Activated CD4-positive, alpha-beta memory T cell treated with anti-CD3 and anti-CD28 coated beads, Interleukin-2, amount 10 ng/mL, durations not matched to agents 7 days and 5 days (primary cell): Measurements from ENCODE around the gene DDR1. TPM values are rescaled to one million over a fixed set of nuclear protein-coding genes. Genes with fewer than 3 reads are reported as not detected.
"Not testable (repeated sequence)": the region's sequence is repeated elsewhere in the genome, so short reads cannot be mapped to it uniquely, and the experiment has no call there.

Source experiments
- CTCF ChIA-PET: fragments of 350-600 bp; sonication (Branson Sonifier 250); formaldehyde crosslinking; loops from one replicate; lab custom pipeline; 2021; ENCODE audit warnings: antibody characterized with exemption, inconsistent platforms; lab: Charles Lee
- POLR2A ChIA-PET: fragments of 350-600 bp; sonication (Branson Sonifier 250); formaldehyde crosslinking; loops from one replicate; lab custom pipeline; 2021; ENCODE audit warnings: antibody characterized with exemption; lab: Charles Lee
- DNase-seq: peaks from one replicate; pipeline ENCODE4 v3.0.0-alpha.2; 2020
- H3K27ac Mint-ChIP-seq: one replicate; pipeline ENCODE4 v1.8.0; 2021; ENCODE audit warnings: mild to moderate bottlenecking, mixed read lengths
- H3K27me3 Mint-ChIP-seq: one replicate; pipeline ENCODE4 v1.8.0; 2021; ENCODE audit warnings: mixed read lengths
- H3K36me3 Mint-ChIP-seq: one replicate; pipeline ENCODE4 v1.8.0; 2021; ENCODE audit warnings: low read depth, mixed read lengths
- H3K4me1 Mint-ChIP-seq: one replicate; pipeline ENCODE4 v1.8.0; 2021; ENCODE audit warnings: mixed read lengths
- H3K4me3 Mint-ChIP-seq: one replicate; pipeline ENCODE4 v1.8.0; 2021; ENCODE audit warnings: mild to moderate bottlenecking, mixed read lengths
- H3K9me3 Mint-ChIP-seq: one replicate; pipeline ENCODE4 v1.8.0; 2021; ENCODE audit warnings: mixed read lengths
- total RNA-seq, 2 experiments: library from RNA; stranded (reverse); gene quantifications; one replicate each; pipeline ENCODE4 v1.2.3, GENCODE V29; 2021

Gene DDR1
- total RNA-seq, 2 experiments from 2014 or later: 1.8 to 3.2 TPM

DNA sequence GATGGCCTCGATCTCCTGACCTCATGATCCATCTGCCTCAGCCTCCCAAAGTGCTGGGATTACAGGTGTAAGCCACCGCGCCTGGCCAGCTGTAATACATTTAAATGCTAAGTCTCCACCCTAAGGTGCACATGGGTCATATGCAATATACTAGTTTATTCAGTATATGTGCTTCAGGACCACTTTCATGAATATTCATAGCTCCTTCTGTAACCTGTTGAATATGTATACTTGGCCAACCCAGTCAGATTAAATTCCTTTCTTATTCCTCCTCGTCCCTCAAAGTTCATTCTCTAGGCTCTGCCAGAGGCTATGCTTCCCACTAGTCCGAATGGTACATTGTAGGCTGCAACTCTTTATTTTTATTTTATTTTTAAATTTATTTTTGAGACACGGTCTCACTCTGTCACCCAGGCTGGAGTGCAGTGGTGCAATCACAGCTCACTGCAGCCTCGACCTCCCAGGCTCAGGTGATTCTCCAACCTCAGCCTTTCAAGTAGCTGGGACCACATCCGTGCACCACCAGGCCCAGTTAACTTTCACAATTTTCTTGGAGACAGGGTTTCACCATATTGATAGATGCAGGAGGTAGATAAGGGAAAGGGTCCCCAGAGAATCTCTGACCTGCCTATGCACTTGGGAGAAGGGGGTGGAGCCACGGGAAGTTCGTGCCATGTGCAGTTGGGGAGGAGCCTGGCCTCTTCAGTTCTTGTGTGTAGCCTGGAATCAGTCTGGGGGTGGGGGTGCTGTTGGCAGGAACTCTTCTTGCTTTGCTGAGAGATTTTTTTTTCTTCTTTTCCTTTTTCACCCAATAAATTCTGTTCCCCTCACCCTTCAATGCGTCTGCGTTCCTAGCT is 41.3 kb upstream of the DDR1 start:
- ChIA-PET POLR2A (interaction anchor here (1.3 to 1.5 kb wide), 2 partner anchors 8 to 13 kb away, joined by 4 to 6 read pairs; no protein-coding TSS in a partner anchor), CTCF (interaction anchor here (0.7 to 1.5 kb wide), 4 partner anchors 15 to 113 kb away, joined by 3 to 6 read pairs (median 3); no protein-coding TSS in a partner anchor)
- no peak for DNase-seq
- no peaks in the 10 kb centered on the region for H3K36me3 Mint-ChIP-seq
- H3K9me3 Mint-ChIP-seq: no peaks in the 10 kb centered on the region
- H3K4me1 Mint-ChIP-seq: peaks cover 12% of the 10 kb centered on the region
- no peak overlapping the region for H3K27ac Mint-ChIP-seq
- H3K4me3 Mint-ChIP-seq: no peak overlapping the region
- H3K27me3 Mint-ChIP-seq: peaks cover 11% of the 10 kb centered on the region

DNA sequence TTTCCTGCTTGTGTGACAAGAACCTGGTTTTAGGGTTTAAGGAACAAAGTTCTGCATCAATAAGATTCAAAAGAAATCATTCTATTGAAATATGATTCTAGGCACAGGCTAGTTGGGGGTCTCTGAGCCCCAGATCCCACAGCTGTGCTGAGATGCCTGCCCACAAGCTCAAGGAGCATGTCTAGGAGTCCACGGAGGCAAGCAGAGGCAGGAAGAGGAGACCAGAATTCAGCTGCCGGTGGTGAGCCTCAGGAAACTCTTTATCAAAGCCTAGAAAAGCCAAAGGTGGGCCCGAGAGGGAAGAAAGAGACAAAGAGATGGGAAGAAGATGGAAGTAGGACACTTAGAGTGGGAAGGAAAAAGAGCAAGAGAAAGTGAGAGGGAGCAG is 40.7 kb upstream of the DDR1 start:
- POLR2A ChIA-PET: interaction anchor here (1.3 to 1.5 kb wide), 2 partner anchors 8 to 14 kb away, joined by 4 to 6 read pairs; no protein-coding TSS in a partner anchor
- H3K4me3 Mint-ChIP-seq: no peak overlapping the region
- H3K9me3 Mint-ChIP-seq: no peaks in the 10 kb centered on the region

DNA sequence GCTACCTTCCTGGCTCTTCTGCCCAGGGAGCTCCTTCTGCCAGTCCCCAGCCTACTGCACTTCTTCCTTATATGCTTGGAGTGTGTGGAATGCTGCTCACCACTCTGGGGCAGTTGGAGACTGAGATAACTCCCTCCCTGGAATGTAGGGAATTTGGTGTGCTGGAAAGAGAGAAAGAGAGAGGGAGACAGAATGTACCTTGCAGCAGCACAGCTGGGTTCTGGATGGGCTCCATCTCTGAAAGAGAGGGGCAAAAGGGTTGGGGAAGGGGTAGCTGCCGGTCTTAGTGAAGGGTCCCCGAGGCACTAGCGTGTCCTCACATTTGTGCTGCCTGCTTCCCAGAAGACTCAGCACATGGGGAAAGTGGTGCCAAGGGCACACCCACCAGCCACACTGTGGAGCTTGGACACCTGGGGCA is 40.2 kb upstream of the DDR1 start:
- DNase-seq: no peak
- CTCF ChIA-PET: interaction anchor here (0.7 to 1.5 kb wide), 2 partner anchors 16 to 33 kb away, joined by 3 read pairs; no protein-coding TSS in a partner anchor
- Mint-ChIP-seq H3K36me3 (no peaks in the 10 kb centered on the region), H3K4me1 (peaks cover 12% of the 10 kb centered on the region), H3K27me3 (peaks cover 11% of the 10 kb centered on the region), H3K9me3 (no peaks in the 10 kb centered on the region), H3K27ac (no peak overlapping the region), H3K4me3 (no peak overlapping the region)
- POLR2A ChIA-PET: interaction anchor here (1.3 to 1.5 kb wide), 2 partner anchors 9 to 14 kb away, joined by 4 to 6 read pairs; no protein-coding TSS in a partner anchor

More for the DNA sequence above, 40.7 kb upstream of the DDR1 start:
- H3K4me1 Mint-ChIP-seq: peaks cover 12% of the 10 kb centered on the region
- no peaks in the 10 kb centered on the region for H3K36me3 Mint-ChIP-seq
- H3K27me3 Mint-ChIP-seq: peaks cover 13% of the 10 kb centered on the region
- CTCF ChIA-PET: interaction anchor here (0.7 to 1.5 kb wide), 4 partner anchors 14 to 113 kb away, joined by 3 to 6 read pairs (median 3); no protein-coding TSS in a partner anchor
- no peak overlapping the region for H3K27ac Mint-ChIP-seq
- no peak for DNase-seq

DNA sequence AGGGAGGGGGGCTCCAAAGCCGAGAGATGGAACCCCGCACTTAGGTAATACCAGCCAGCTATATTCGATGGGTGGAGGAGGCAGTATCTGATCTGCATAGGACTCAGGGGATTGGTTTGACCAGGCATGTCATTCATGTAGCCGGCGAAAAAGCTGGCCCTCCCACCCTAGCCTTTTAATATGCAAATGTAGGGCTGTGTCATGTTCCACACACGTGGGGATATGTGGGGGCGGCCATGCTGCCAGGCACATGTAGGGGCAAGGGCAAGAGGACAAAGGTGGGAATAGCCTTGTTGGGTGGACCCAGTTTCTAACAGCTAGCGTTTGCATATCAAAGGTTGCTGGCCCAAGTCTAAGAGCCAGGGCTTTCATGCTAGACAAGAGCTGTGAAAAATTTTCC is 39.1 kb upstream of the DDR1 start:
- H3K36me3 Mint-ChIP-seq: no peaks in the 10 kb centered on the region
- no peak overlapping the region for H3K27ac Mint-ChIP-seq
- peaks cover 12% of the 10 kb centered on the region for H3K4me1 Mint-ChIP-seq
- peaks cover 11% of the 10 kb centered on the region for H3K27me3 Mint-ChIP-seq
- ChIA-PET CTCF (interaction anchor here (0.8 kb wide), 1 partner anchor 16 kb away, joined by 3 read pairs; no protein-coding TSS in a partner anchor), POLR2A (interaction anchor here (1.0 kb wide), 1 partner anchor 34 kb away, joined by 3 read pairs; no protein-coding TSS in a partner anchor)
- peaks cover 2% of the 10 kb centered on the region for H3K9me3 Mint-ChIP-seq
- no peak overlapping the region for H3K4me3 Mint-ChIP-seq
- no peak for DNase-seq

DNA sequence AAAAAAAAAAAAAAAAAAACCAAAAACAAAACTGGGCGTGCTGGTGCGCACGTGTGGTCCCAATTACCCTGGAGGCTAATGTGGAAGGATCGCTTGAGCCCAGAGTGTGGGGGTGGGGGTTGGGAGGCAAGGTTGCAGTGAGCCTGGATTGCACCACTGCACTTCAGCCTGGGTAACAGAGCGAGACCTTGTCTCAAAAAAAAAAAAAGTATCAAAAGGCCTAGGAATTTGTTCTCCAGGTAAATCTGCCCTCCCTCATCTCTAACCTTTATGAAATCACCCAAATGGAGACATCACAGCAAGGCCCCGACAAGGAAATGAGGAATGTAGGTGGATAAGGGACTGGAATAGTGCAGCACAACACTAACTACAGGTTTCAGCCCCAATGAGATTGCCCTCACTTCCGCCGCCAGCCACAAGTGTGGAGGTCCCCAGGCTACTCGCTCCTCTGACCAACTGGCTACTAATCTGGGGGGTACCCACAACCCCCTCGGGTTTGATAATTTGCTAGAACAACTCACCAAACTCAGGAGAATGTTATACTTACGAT is 36.8 kb upstream of the DDR1 start:
- H3K27me3 Mint-ChIP-seq: peaks cover 14% of the 10 kb centered on the region
- POLR2A ChIA-PET: no interaction called here
- H3K4me3 Mint-ChIP-seq: no peak overlapping the region
- H3K4me1 Mint-ChIP-seq: peaks cover 7% of the 10 kb centered on the region
- CTCF ChIA-PET: interaction anchor here (0.9 kb wide), 1 partner anchor 13 kb away, joined by 3 read pairs; no protein-coding TSS in a partner anchor
- DNase-seq: no peak
- no peak overlapping the region for H3K27ac Mint-ChIP-seq
- H3K9me3 Mint-ChIP-seq: peaks cover 19% of the 10 kb centered on the region
- peaks cover 9% of the 10 kb centered on the region for H3K36me3 Mint-ChIP-seq

DNA sequence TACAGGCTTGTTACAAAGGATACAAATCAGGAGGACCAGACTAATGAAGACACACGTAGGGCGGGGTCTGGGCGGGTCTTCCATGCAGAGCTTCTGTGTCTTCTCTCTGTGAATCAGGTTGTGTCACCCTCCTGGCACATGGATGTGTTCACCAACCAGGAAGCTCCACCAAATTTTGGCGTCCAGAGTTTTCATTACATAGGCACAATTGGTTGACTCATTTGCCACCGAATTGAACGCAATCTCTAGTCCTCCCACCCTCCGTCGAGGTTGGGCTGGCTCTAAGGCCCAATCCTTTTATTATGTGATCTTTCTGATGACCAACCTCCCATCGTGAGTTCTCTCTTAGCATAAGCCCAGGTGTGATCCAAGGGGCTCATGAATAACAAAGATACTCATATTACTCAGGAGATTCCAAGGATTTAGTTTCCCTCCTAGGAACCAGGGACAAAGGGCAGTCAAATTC is 36.3 kb upstream of the DDR1 start:
- Mint-ChIP-seq H3K9me3 (peaks cover 21% of the 10 kb centered on the region), H3K27me3 (peaks cover 14% of the 10 kb centered on the region), H3K4me3 (no peak overlapping the region), H3K4me1 (peaks cover 7% of the 10 kb centered on the region), H3K36me3 (peaks cover 12% of the 10 kb centered on the region), H3K27ac (no peak overlapping the region)
- ChIA-PET CTCF (interaction anchor here (0.6 kb wide), 1 partner anchor 15 kb away, joined by 3 read pairs; no protein-coding TSS in a partner anchor), POLR2A (no interaction called here)
- DNase-seq: no peak

DNA sequence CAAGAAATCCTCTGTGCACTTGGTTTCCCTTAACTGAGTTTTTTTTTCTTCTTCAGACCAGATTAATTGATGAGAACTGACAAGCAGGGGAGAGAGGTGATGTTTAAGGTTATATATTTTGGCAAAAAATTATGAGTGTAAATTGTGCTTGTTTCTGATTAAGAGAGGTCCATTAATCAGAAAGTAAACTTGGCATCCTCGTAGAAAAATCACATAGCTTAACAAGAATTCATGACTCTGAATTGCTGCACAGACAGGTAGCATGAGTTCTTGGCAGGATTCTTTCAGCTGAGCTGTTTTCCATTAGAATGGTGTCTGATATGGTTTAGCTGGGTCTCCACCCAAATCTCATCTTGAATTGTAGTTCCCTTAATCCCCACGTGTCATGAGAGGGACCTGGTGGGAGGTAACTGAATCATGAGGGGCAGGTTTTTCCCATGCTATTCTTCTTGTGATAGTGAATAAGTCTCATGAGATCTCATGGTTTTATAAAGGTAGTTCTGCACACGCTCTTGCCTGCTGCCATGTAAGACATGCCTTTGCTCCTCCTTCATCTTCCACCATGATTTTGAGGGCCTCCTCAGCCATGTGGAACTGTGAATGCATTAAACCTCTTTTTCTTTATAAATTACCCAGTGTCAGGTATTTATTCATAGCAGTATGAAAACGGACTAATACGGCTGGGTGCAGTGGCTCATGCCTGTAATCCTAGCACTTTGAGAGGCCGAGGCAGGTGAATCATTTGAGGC is 34.2 kb upstream of the DDR1 start:
- Mint-ChIP-seq H3K4me1 (no peaks in the 10 kb centered on the region), H3K36me3 (peaks cover 12% of the 10 kb centered on the region), H3K27ac (no peak overlapping the region), H3K27me3 (peaks cover 6% of the 10 kb centered on the region), H3K9me3 (peaks cover 23% of the 10 kb centered on the region), H3K4me3 (no peak overlapping the region)
- POLR2A ChIA-PET: no interaction called here
- CTCF ChIA-PET: interaction anchor here (1.0 to 1.2 kb wide), 2 partner anchors 15 to 230 kb away, joined by 3 to 4 read pairs; no protein-coding TSS in a partner anchor
- no peak for DNase-seq

DNA sequence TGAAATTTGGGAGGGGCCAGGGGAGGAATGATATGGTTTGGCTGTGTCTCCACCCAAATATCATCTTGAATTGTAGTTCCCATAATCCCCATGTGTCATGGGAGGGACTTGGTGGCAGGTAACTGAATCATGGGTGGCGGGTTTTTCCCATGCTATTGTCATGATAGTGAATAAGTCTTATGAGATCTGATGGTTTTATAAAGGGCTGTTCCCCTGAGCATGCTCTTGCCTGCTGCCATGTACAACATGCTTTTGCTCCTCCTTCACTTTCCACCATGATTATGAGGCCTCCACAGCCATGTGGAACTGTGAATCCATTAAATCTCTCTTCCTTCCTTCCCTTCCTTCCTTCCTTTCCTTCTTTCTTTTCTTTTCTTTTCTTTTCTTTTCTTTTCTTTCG is 31.9 kb upstream of the DDR1 start:
- H3K27ac Mint-ChIP-seq, DNase-seq, H3K4me1 Mint-ChIP-seq, H3K4me3 Mint-ChIP-seq, POLR2A ChIA-PET: not testable (repeated sequence)
- Mint-ChIP-seq H3K27me3 (peaks cover 13% of the 10 kb centered on the region), H3K9me3 (peaks cover 23% of the 10 kb centered on the region), H3K36me3 (peaks cover 12% of the 10 kb centered on the region)
- CTCF ChIA-PET: interaction anchor here (0.7 kb wide), 1 partner anchor 20 kb away, joined by 4 read pairs; no protein-coding TSS in a partner anchor

DNA sequence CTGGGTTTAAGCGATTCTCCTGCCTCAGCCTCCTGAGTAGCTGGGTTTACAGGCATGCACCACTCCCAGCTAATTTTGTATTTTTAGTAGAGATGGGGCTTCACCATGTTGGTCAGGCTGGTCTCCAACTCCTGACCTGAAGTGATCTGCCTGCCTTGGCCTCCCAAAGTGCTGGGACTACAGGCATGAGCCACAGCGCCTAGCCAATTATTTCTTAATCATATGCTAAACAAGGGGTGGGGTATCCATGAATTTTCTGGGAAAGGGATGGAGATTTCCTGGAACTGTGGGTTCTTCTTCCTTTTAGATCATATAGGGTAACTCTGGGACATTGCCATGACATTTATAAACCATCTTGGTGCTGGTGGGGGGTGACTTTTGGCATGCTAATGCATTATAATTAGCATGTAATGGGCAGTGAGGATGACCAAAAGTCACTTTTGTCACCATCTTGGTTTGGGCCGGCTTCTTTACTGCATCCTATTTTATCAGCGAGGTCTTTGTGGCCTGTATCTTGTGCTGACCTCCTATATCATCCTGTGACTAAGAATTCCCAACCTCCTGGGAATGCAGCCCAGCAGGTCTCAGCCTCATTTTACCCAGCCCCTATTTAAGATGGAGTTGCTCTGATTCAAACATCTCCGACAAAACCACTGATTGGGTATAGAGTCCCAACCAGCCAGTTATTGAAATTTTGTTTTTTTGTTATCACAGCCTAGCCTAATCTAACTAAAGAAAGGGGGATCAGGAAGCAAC is 29.9 kb upstream of the DDR1 start:
- Mint-ChIP-seq H3K27me3 (peaks cover 12% of the 10 kb centered on the region), H3K9me3 (peaks cover 30% of the 10 kb centered on the region), H3K4me3 (no peak overlapping the region), H3K36me3 (peaks cover 14% of the 10 kb centered on the region), H3K27ac (no peak overlapping the region), H3K4me1 (no peaks in the 10 kb centered on the region)
- DNase-seq: no peak
- ChIA-PET POLR2A (no interaction called here), CTCF (no interaction called here)

DNA sequence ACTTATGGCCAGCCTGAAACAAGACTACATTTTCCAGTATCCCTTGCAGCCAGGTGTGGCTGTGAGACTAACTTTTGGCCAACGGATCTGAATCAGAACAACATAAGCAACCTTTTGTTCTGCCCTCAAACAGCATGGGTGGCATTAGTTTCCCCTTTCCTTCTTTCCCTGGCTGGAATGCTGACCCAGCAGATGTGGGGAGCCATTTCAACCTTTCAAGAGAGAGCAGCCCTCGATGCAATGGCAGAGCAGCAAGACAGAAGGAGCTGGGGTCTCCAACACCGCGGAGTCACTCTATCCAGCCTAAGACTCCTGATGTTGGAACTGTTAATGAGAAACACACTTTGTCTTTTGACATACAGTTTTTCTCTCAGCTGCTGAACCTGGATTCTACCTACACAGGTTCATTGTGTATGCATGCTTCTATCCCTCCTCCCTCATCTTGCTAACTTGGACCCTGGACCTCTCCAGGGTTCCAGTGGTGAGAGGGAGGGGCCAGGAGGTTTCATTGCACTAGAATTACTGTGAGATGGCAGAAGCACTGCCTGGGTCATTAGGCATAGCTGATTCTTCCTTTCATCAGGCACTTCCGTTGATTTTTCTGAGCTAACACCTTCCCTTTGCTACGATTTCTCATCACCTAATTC is 28.8 kb upstream of the DDR1 start:
- H3K4me1 Mint-ChIP-seq: no peaks in the 10 kb centered on the region
- CTCF ChIA-PET: no interaction called here
- POLR2A ChIA-PET: no interaction called here

DNA sequence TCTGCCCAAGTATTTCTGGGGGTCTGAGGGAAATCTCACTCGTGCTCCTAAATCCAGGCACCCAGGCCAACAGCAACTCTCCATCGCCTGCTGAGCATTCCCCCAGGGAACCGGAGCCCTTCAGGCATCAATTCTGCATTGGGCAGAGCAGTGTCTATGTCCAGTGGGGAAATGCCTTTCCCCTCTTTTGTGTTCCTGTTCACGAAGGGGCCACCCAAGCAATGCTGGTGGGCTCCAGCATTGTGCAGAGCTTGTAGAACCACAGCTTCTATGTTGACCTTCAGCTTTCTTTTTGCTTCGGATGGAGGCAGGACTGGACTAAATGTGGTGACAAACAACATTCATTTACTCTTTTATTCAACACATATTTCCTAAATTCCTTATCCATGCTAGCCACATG is 27.2 kb upstream of the DDR1 start:
- Mint-ChIP-seq H3K27me3 (peaks cover 8% of the 10 kb centered on the region), H3K4me3 (no peak overlapping the region), H3K27ac (no peak overlapping the region), H3K4me1 (no peaks in the 10 kb centered on the region), H3K9me3 (peaks cover 20% of the 10 kb centered on the region), H3K36me3 (peaks cover 14% of the 10 kb centered on the region)
- ChIA-PET POLR2A (no interaction called here), CTCF (interaction anchor here (1.0 kb wide), 1 partner anchor 14 kb away, joined by 3 read pairs; no protein-coding TSS in a partner anchor)
- no peak for DNase-seq

More for the DNA sequence above, 28.8 kb upstream of the DDR1 start:
- no peak overlapping the region for H3K4me3 Mint-ChIP-seq
- no peak overlapping the region for H3K27ac Mint-ChIP-seq
- H3K27me3 Mint-ChIP-seq: peaks cover 12% of the 10 kb centered on the region
- peaks cover 26% of the 10 kb centered on the region for H3K9me3 Mint-ChIP-seq
- no peak for DNase-seq
- peaks cover 16% of the 10 kb centered on the region for H3K36me3 Mint-ChIP-seq
